GM19328 (cell line): ENCODE data around the gene DMRT1.

Source experiments
- ATAC-seq: cut with Tn5 transposase; IDR thresholded peaks from one replicate; pipeline ENCODE4 v1.9.1; 2021; ENCODE audit warnings: mild to moderate bottlenecking, moderate library complexity; ENCODE audit not compliant: unreplicated experiment

DMRT1 gene

DNA sequence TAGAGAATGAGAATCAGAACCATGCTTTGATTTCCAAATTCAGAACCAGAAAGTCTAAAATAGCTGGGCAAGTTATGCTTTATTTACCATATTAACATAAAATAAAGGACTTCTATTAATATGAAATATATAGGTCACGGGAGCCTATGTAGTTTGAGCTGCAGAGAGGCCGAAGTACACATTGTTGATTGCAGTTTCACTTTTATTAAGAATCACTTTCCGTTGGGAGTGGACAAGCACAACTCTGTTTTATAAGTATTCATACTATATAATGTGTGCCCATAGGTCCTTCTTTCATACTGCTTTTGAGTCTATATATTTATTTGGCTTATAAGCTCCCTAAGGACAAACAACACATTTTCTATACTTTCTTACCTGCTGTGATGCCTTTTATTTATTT is 76.2 kb downstream of the DMRT1 start:
- ATAC-seq = no peak

DNA sequence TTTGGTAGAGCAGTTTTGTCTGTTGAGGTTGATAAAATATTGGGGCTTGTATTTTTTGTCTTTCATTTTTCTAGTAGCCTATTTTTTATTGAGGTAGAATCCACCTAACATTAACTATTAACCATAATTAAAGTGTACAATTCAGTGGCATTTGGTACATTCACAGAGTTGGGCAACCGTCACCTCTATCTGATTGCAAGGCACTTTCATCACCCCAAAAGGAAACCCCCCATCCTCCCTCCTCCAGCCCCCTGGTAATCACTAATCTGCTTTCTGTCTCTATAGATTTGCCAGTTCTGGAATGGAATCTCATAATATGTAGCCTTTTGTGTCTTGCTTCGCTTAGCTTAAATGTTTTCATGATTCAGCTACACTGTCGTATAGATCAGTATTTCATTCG is 79.4 kb downstream of the DMRT1 start:
- no peak for ATAC-seq

DNA sequence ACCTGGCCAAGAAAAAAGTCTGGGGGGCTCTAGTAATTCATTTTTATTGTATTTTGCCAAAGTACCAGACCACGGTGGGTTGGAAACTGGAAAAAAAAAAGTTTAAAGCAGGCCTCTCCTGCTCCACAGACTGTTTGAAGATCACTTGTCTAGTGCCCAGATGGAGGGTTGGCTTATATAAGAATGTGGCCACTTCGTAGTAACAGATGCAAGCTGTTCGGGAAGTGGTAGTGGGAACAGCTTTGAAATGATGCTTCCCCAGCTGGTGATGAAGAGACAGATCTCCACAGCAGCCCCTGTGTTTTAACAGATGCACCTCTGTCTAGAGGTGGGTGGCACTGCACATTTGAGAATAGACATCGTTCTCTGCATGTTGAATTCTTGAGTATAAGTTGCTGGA is 80.7 kb downstream of the DMRT1 start:
- no peak for ATAC-seq

DNA sequence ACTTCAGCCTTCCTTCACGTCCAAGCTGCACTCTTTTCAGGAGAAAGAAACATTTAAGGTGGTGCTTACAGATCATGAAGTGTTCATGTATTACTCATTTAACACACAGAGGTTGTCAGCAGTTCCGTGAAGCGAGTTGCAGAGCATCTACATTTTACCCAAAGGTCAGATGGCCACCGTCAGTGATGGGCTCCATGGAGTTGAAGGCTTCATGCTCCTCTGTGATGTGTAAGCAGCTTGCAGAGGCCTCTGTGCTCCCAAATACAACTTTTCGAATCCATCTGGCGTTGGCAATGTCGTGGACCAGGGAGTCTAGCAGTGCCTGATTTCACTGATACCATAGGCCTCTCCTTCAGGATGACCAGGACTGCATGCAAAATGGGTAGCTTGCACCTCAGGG is 81.2 kb downstream of the DMRT1 start:
- ATAC-seq = no peak

DNA sequence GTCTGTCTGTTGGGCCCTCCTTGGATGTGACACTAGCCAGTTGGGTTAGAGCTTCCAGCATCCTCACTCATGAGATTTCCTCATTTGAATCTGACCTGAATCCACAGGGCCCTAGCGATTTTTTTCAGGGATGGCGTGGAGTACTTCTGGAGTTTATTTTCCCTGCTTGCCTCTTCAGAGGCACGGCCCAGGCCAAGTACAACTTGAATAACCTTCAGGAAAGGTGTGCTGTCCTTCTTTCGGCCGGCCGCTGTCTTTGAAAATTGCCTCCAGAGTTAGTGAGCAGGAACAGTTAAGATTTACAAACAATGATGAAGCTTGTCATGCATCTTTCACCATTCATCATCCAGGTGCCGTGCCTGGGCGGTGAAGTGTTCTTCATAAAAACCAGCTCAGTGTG is 85.5 kb downstream of the DMRT1 start:
- ATAC-seq = no peak

DNA sequence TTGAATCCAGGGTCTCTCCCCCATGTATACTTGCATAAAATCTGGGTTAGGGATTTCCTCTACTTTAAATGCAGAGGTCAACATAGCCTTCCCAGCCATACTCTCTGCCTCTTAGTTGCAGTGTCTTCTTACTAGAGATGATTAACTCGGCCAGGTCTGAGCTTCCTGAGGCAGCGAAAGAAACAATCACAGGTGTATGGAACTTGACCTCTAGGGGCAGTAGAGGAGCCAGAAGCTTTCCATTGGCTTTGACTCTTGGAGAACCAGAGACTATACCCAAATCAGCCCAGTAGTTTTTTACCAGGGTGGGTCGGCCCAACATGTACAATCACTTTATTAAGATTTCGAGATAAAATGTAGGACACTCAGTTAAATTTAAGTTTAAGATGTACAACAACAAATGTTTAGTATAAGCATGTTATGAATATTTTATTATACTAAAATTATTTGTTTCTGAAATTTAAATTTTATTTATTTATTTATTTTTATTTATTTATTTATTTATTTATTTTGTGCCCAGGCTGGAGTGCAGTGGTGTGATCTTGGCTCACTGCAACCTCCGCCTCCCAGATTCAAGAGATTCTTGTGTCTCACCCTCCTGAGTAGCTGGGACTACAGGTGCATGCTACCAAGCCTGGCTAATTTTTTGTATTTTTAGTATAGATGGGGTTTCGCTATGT is 87.0 kb downstream of the DMRT1 start:
- ATAC-seq = no peak

DNA sequence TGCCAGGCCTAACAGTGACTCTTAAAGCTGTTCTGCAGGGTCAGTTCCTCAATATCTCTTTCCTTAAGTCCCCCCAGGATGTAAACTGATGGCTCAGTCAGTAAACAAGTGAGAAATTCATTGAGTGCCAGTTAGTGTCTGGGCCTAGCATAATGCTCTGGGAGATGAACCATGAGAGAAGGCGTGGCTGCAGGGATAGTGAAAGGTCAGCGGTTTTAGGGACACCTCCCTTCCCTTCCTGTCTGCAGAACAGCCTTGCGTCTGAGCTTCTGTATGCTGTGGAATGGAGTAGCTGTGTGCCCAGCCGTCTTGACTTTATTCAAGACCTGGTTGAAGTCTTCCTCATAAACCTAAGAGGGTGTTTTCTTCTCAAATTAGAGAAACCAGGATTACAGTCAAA is 88.2 kb downstream of the DMRT1 start:
- no peak for ATAC-seq

DNA sequence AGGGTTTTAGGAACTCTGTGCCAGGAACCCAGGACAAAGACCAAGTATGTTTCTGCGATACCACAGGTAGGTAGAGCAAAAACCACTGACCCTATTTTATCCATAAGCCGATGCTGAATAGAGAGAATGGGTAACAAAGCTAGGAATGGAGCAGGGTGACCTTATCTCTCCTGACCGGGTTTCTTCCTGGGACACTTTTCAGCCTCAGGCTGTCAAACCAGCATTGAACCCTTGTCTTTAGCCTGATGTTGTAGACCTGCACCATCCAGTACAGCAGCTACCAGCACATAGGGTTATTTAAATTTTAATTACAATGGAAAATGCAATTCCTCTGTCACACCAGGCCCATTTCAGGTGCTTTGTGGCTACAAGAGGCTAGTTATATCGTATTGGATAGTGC is 91.9 kb downstream of the DMRT1 start:
- no peak for ATAC-seq

DNA sequence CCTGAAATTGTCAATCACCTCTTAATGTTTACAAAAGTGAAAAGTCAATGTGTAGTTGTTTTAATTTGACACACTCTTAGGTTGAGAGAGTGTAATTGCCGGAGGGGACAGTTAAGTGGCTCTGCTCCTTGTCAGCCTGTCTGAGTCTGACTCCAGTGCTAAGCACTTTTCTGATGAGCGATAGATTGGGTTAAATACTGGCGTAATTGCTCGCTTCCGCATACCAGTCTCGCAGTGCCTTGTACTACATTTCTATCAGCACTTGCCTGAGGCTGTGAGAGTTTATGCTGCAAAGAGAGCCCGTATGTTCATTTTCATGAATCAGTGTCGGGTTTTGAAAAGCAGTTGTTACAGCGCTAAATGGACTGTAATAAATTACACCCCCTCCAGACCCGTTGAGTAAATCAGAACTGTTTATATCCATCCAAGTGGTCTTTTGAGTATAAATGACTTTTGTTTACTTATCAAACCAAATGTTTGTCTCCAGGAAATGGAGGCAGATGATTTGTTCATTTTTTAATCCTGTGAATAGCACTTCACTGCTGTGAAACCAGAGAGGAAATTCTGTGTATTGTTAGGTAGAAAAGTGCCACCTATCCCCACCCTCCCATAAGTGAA is 94.0 kb downstream of the DMRT1 start:
- no peak for ATAC-seq

DNA sequence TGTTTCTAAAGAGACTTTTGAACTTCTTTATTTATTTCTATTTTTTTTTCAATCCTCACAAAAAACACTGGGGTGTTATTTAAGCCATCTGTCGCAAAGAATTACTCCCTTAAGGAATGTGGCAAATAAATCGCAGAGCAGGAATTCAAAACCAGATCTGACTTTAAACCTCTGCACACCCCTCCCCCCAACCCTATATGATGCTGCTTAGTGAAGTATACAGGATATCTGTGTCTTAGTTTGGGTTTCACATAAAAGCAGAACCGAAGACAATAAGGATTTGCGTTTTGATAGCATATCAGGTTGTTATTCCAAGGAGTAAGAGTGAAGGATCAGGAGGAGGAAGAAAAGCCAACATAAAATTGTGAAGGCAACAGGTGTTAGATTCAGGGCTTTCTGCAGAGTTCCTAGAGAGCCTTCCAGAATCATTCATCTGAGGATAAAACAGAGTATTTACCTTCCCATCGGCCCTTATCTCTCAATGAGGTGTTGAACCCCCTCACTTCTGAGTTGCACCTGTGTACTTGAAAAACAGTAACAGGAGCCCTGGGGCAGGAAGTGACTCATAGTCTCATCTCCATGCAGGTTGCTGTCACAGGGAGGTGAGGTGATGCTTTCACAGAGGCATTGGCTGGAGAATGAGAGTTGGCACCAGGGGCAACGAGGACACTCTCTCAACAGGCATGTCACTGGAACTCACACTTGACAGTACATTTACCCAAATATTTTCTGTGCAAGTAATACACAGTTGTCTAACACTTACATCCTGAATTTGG is 101.5 kb downstream of the DMRT1 start:
- ATAC-seq = no peak

DNA sequence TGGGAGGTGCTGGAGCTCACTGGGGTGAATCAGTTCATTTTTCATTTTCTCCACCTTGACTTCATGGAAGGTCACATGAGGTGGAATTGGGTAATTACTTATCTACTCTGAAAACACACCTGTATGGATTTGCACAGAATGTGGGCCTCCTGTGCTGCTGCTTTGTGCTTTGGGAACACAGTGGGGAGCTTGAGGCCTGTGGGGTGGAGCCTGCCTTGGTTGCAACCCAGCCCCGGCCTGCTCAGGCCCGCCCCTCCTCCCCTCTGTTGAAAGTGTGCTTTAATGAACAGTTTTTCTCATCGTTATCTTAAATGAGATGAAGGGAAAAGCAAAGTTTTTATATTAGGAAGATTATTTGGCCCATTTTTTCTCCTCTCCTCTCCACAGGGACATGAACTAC is 106.5 kb downstream of the DMRT1 start:
- no peak for ATAC-seq

DNA sequence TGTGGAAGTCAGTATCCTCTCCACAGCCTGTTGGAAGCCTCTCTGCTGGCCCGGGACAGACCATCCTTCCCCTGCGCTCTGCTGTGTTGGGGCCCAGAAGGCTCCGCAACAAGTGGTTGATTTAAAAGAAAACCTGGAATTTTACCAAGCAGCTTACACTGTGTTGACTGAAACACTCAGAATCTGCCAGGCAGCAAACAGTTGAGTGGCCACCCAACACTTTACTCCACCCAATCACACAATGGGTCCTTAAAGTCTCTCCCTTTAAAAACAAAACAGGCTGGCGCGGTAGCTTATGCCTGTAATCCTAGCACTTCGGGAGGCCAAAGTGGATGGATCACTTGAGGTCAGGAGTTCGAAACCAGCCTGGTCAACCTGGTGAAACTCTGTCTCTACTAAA is 107.0 kb downstream of the DMRT1 start:
- ATAC-seq = no peak

DNA sequence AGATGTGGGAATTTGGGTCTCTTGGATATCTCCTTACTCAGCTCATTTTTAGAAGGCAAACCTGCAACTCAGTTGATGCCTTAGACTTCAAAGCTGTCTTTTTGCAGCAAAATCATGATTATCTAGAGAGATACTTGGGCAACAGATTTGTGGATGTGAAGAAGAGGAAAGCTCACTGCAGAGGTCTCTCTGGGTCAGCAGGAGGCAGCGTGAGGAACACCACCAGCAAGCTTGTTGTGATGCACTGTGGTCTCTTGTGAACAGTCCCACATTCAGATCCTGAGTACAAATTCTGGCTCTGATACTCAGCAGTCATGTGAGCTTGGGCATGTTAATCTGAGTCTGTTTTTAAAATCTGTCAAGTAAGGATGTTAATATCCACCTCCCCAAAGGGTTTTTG is 108.6 kb downstream of the DMRT1 start:
- ATAC-seq = no peak

DNA sequence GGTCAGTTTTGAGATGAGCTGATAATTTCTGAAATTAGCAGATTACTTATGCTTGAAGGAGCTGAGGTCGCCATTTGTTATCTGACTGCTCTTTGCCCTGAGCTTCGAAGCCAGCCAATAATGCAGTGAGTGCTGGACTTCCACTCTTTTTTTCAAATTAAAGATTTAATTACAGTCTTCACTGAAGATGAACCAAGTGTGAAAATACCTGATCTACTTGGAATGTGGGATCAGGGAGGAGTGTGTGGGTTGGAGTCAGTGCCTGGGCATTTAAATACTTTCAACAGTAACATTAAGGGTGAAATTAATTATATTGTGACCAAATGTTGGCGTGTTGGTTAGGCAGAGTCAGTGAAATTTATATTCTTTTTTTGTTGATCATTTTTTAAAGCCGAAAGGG is 111.0 kb downstream of the DMRT1 start:
- ATAC-seq = no peak

DNA sequence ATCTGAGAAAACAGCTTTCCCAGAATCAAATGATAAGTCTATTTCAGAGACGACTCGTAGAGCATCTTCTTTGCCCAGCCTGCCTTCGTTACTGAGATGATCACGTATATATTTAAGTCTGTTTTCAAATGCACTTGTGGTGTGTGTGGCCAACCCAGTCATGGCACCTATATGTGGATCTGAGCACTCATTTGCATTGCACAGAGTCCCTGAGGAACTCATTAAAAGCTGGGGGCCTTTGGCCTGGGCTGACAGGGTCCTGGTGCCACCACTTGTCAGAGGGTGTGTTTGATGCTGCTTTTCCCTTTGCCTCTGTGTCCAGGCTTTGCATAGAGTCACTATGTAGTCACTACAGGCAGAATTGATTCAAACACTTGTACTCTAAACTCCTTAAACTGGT is 117.6 kb downstream of the DMRT1 start:
- ATAC-seq = no peak

DNA sequence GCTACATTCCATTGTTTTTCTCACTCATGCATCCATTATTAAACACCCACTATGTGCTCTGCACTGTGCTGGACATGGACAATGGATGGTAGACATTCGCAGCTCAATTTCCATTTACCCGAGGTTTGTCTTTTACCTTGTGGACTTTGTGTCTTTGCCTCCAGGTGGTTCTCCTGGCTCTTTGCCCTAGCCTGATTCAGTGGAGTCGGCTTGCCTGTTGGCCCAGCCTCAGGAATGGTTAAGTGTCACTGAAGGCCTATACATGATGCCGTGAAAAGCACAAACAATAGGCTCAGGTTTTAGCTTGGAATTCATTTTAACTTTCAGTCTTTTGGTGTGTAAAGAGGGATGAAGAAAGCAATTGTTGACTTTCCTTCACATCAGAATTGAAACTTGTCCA is 118.4 kb downstream of the DMRT1 start:
- ATAC-seq = no peak

DNA sequence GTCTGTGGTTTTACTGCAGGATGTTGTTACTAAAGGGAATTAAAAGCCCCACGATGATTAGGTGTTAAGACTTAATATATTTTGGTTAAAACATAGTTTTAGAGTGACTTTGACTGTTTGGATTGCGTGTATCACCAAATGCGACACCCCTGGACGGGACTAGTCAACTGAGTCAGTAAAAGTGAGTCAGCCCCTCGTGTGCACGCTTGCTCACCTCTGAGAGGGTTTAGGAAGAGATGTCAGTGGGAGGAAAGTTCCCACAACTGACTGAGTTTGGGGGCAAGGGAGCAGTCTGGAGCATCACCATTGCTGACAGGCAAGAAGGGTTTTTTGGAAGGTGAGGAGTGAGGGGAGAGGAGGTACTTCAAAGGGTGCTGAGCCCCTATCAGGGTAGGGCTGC is 120.5 kb downstream of the DMRT1 start:
- no peak for ATAC-seq

DNA sequence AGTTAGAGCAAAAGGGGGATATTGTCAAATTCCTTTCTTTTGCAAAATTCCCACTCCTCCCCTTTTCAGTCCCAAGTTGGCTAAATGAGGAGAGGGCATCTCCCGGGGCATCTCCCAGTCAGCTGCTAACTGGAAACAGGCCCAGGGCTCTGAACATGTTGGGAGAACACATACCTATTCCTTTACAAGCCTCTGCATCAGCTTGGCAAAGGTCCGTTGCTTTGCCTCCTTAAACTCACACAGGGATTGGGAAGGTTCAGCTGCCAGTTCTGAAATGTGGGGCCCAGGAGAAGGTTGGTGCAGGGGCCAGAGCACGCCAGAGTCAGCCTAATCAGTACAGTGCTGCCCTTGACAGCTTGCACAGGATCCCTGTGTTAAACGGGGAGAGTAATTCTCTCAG is 124.0 kb downstream of the DMRT1 start:
- no peak for ATAC-seq

DNA sequence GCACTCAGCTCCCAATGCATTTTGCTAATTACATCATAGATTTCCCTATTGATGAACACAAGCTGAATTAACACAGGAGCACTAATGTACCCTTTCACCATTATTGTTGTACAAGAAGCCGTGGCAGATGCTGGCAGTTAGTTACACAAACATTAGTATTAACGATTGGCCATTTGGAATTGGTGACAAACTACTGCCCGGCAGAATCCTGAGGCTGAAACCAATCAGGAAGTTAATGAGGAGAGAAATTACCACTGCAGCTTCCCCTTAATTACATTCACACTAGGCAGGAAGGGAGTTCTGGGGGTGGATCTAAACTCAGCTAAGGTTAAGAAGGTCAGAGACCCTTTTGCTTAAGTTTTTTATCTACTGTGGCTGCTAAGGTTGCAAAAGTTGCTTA is 125.4 kb downstream of the DMRT1 start:
- no peak for ATAC-seq

DNA sequence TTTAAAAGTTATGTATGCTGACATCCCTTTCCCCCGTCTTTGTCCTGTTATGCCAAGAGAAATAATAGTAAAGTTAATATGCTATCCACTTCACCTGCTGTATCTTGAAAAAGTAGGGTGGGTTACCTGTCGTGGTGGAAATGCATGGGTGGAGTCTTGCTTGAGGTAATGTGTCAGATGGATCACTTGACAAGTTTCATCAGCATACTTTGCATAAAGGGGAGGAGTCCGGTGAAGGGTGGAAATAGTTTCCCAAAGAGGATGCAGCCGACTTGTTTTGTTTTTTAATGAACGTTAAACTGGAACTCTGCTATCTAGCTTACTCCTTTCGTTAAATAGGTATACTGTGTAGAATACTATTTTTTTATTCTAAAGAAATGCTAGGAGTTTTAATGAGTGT is 125.9 kb downstream of the DMRT1 start:
- no peak for ATAC-seq

DNA sequence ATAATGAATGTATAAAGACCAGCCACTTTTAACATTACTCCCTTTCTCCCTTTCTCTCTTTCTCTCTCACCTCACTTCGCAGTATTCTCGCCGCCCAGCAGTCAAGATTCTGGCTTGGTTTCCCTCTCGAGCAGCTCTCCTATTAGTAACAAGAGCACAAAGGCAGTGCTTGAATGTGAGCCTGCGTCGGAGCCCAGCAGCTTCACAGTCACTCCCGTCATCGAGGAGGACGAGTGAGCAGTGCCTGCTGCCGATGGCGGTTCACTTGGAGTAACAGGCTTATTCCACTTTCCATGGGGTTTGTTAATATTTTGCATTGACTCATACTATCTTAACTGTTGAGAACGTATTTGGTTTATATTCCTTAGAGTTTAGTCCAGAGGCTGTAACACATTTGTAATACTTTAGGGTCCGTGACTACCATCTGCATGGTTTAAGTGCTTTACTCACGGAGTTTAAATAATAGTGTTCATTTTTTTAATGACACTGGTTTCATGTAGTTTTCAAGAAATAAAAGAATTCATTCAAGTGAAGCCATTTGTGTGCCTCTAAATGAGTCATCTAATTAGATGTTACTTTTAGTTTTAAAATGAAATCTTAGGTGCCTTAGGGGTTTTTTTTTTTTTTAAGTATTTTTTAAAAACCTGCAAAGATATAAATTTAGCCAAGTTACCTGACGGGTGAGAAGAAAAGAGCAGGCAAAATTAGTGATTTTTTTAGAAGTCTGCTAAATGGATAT is 126.6 kb downstream of the DMRT1 start:
- no peak for ATAC-seq
